ENCODE measurements around the gene RNF146. TPM values are rescaled to one million over a fixed set of nuclear protein-coding genes. Genes with fewer than 3 reads are reported as not detected.

The RNF146 gene
- total and polyA plus RNA-seq, 2 of the 13 experiments (the other 11 are each of a cell fraction or from before 2014, with no cell fraction given) = 18.8 to 27.6 TPM

- TF ChIP-seq DMAP1 (CRISPR knock-in tag; IDR thresholded peaks at IDR 0.05) = peak; percentile 90
- no peak for TF ChIP-seq ZNF652 (CRISPR knock-in tag; IDR thresholded peaks at IDR 0.05; ENCODE audit: borderline replicate concordance, low read depth)
- TF ChIP-seq MTA1 (CRISPR knock-in tag; IDR thresholded peaks at IDR 0.05; ENCODE audit: borderline replicate concordance) = peak; percentile 87; the same call in 1 of the 2 replicates
- no peak for TF ChIP-seq USF2 (IDR thresholded peaks at IDR 0.05; ENCODE audit: low read depth, low read length)
- TF ChIP-seq USF2 (CRISPR knock-in tag; IDR thresholded peaks at IDR 0.05; ENCODE audit: borderline replicate concordance) = peak; percentile 76
- no peak for TF ChIP-seq EP300 (IDR thresholded peaks at IDR 0.05; ENCODE audit: low read depth in 2 of 2, low read length in 2 of 2)
- TF ChIP-seq EP300 (CRISPR knock-in tag; IDR thresholded peaks at IDR 0.05; ENCODE audit: borderline replicate concordance) = peak; percentile 56; the same call in 1 of the 2 replicates
- TF ChIP-seq CCDC6 (CRISPR knock-in tag; IDR thresholded peaks at IDR 0.05) = 0 out of 2 replicates have a peak, but pooled peaks have one; percentile 21
- no peak for TF ChIP-seq KLF9 (CRISPR knock-in tag; IDR thresholded peaks at IDR 0.05; ENCODE audit: low read depth)
- no peak for TF ChIP-seq STAT6 (CRISPR knock-in tag; IDR thresholded peaks at IDR 0.05; ENCODE audit: borderline replicate concordance)
- TF ChIP-seq TSC22D2 (CRISPR knock-in tag; IDR thresholded peaks at IDR 0.05; ENCODE audit: borderline replicate concordance) = peak; percentile 23; the same call in 1 of the 2 replicates
- TF ChIP-seq HNRNPLL (IDR thresholded peaks at IDR 0.05; ENCODE audit: low read depth, low read length, poor library complexity, severe bottlenecking) = peak; percentile 89
- peak; percentile 92 to 96 for TF ChIP-seq POLR2A (IDR thresholded peaks at IDR 0.05; ENCODE audit: insufficient read depth in 1 of 2, low read depth in 2 of 2, low read length in 2 of 2)
- no peak for TF ChIP-seq JUNB (CRISPR knock-in tag; IDR thresholded peaks at IDR 0.05; ENCODE audit: borderline replicate concordance)
- peak; percentile 86 for TF ChIP-seq HOXA3 (CRISPR knock-in tag; IDR thresholded peaks at IDR 0.05)
- TF ChIP-seq ZSCAN22 (CRISPR knock-in tag; IDR thresholded peaks at IDR 0.05) = 0 out of 2 replicates have a peak, but pooled peaks have one; percentile 35
- no peak for TF ChIP-seq PLRG1 (conservative IDR thresholded peaks at IDR 0.05)
- TF ChIP-seq ZBTB3 (CRISPR knock-in tag; IDR thresholded peaks at IDR 0.05; ENCODE audit: borderline replicate concordance, low read depth) = 0 out of 2 replicates have a peak, but pooled peaks have one; percentile 19
- TF ChIP-seq ZNF639 (CRISPR knock-in tag; conservative IDR thresholded peaks at IDR 0.05) = peak; percentile 66
- peak; percentile 93 for TF ChIP-seq ZHX1 (CRISPR knock-in tag; IDR thresholded peaks at IDR 0.05; ENCODE audit: low read depth)
Measured at GRCh38 chr6:127266892-127267645, 405 bp downstream of the RNF146 start (continued).
